Medulla oblongata (tissue), 1 donor: ENCODE results near the gene SASH3.

ENCODE experiments used
- DNase-seq: peaks from one replicate; pipeline ENCODE4 v3.0.0-alpha.2; 2015; ENCODE audit errors: extremely low spot score

The SASH3 gene

DNA sequence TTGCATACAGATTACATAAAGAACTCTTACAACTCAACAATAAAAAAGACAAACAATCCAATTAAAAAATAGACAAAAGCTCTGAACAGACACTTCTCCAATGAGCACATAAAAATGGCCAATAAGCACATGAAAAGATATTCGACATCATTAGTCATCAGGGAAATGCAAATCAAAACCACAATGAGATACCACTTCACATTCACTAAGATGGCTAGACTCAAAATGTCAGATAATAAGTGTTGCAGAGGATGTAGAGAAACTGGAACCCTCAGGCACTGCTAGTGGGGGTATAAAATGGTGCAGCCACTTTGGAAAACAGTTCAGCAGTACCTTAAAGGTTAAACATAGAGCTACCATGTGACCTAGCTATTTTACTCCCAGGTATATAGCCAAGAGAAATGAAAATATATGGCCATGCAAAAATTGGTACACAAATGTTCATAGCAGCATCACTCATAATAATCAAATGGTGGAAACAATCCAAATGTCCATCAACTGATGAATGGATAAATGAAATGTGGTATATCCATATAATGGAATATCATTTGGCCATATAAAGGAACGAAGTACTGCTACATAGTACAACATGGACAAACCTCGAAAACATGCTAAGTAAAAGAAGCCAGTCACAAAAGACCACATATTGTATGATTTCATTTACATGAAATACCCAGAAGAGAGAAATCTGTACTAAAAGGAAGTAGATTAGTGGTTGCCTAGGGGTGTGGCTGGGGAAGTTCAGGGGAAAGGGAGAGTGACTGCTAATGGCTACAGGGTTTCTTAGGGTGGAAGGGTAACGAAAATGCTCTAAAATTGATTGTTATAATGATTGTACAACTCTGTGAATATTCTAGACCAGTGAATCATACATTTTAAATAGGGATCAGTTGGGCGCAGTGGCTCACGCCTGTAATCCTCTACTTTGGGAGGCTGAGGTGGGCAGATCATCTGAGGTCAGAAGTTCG lies 29.4 kb downstream of the SASH3 start:
- DNase-seq: no peak

DNA sequence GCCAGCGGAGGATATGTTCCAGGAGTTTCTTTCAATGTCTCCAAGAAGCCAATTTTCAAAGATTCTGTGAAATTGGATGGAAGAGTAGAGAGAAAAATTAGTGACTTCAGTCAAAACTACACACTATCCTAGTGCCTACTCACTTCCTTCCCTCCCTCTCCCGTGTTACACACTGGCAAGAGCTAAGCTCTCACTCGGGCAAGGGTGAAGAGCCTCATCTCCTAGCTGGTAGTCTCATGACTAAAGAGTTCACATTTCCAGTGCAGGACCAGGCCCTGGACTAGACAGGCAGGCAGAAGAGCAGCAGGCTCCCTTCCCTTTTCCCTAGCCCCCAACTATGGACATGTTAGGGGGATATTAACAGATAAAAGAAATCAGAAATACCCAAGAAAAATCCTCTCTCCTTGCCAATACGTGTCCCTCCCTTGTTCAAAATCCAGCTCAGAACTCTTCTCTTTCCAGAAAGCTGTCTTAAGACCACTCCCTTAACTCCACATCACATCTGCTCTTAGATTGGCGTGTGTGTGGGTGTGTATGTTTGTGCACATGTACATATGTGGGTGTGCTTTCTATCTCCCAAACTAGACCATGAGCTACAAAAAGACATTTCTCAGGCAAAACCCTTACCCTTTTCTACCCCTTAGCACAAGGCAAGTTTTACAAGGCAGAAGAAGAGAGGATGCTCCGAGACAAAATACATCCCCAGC lies 34.1 kb downstream of the SASH3 start:
- DNase-seq: no peak

DNA sequence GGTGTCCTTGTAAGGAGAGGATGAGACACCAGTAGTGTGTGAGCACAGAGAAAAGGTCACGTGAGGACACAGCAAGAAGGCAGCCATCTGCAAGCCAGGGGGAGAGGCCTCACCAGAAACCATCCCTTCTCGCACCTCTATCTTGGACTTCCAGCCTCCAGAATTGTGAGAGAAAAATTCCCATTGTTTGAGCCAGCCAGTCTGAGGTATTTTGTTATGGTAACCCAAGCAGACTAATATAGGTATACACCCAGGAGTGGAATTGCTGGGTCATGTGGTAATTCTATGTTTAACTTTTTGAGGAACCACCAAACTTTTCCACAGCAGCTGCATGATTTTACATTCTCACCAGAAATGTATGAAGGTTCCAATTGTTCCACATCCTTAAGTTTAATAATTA lies 38.4 kb downstream of the SASH3 start:
- DNase-seq: no peak

DNA sequence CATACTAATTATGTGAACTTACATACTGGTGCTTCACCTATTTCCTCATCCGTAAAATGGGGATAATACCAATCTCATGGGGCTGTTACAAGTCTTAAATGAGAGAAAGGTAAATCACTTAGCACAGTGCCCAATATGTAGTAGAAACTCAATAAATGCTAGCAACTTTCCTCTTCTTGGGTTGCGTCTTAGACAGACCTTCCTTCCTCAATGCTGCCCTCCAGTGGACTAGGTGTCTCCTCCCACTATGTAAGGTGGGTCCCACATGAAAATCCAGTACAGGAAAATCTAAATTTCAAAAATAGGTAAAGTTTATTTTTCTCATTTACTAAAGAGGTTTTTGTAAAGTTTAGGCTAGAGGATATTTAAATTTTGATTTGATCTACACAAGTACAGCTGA lies 43.4 kb downstream of the SASH3 start:
- DNase-seq: peak; percentile 61

DNA sequence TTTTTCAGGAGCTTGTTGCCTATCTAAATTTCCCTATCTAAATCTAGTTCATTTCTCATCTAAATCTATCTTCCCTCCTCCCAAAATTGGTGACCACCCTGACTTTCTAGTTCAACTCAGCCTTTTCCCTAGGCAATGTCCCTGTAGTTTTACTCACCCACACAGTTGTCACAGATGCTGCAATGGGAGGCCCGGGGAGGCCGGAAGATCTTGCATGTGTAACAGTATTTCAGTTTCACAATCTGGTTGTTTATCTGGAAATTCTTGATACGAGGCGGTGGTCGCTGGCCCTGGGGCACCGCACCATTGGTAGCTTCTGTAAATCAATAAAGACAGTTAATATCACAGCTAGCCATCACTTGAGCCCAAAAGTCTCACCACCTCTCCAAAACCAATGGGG lies 43.8 kb downstream of the SASH3 start:
- no peak for DNase-seq

DNA sequence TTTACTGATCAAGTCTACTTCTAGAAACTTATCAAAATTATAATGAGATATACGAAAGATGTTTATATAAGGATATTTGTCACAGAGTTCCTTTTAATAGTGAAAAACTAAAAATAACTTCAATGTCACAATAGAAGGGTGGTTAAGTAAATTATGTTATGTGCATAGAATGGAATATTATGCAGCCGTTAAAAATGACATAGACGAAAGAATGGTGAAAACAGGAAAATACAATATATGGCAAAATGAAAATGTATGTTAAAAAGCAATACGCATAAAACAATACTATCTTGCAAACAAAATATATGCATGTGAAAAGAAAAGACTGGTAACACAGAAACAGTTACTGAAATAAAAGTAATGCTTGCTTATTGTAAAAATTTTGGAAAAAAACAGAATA lies 44.9 kb downstream of the SASH3 start:
- no peak for DNase-seq

DNA sequence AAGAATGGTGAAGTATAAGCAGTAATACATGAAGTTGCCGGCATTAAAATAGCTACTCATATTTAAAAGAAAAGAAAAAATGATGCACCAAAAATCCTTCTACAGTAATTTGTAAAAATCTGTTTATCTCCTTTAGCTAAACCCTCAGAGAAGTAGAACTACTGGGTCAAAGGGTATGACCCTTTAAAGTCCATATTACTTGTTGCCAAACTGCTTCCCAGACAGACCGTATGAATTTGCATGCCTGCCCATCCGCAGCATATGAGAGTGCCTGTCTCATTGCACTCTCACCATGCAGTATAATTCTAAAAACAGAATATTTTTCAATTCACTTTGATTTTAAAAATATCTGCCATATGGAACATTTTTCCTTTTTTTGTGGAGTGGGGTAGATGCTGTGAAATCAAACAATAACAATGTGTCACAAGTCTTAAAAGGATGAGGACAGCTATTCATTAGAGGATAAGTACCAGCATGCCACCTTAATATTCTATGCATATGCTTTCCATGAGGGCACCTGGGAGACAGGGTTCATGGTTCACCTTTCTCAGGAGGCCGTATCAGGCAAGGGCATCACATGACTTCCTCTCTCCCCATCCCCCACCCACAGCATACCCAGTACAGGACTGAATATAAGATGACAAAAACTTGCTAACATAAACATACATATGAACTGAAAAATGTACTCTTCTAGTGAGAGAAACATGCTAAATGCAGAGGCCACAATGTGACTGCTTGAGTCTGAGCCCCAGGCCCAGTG lies 46.2 kb downstream of the SASH3 start:
- DNase-seq: no peak

DNA sequence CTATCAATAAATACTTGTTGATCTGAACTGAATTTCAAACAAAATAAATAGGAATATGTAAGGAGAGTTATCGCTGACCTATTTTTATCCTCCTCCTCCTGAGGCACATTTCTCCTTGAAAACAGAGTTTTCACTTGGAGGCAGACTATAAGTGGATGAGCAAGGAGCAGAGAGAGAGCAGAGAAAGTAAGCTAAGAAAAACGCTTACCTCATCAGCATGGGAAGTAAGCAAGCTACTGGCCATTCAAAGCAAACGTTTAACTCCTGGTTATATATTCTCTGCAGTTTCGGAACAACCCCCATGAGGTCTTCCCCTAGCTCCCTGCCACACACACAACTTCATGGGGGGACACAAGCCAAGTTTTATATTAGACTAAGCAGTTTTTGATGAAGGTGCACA lies 50.7 kb downstream of the SASH3 start:
- no peak for DNase-seq

DNA sequence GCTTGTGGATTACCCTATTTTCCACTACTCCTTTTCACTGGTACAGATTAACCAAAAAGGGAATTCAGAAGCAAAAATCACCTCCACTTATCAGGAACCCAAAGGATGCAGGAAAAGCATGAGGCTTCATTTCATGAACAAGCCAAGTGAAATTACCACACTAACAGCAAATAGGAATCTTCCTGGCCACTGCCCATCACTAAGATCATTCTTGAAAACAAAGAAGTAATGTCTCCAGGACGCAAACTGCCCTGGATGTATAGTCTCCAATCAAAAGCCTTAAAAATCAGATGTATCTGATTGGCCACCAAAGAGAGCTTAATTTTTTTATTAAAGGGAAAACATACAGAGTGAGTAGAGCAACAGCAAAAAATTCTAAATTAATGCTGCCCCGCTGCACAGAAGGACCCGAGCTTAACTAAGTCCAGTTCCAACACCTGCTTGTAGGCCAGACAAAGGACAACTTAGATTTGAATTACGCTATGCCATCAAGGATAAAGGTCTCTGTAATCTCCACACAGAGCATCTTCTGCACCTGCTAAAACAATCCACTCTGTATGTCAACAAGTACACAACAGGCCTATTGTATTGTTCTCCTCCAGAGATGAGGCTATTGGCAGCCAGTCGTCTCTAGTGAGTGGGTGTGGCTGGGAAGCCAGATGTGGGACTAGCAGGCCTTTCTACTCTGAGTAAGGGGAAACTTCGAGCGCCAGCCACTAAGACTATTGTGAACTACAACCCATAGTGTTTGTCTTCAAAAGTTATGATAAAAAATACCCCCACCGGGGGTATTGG lies 51.5 kb downstream of the SASH3 start:
- peak; percentile 79 for DNase-seq

DNA sequence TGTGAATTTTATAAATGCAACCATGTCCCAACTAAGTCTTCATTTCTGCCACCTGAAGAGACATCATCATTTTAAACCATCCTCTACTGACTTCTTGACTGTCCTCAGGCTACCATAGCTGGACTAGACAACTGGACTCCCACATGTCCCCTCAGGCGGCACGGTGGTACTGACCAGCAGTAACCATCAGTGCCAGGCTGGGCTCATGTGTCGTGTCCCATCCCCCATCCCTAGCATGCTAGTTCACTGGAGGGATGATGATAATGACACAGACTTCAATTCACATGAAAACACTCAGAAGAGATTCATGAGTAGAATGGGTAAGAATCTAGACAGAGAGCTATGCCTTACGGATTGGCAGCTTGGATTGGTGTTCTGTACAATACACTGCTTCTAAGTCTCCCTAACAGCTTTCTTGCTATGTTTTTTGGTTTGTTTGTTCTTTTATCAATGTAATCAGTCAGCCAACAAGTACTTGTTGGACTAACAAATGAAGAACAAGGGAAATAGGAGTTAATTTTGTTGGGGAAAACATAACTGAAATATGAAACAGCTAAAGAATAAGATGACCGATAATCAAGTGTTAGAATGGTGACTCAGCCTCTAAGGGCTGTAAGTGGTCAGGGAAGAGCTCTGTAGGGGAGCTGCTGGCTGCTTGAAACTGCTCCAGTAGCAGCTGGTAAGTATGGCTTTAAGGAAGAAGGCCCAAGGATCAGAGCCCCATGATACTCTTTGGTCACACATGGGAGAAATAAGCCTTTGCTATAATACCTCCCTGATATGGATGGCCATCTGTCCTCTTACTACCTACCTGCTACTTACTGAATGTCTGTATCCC lies 53.6 kb downstream of the SASH3 start:
- DNase-seq: peak; percentile 37

DNA sequence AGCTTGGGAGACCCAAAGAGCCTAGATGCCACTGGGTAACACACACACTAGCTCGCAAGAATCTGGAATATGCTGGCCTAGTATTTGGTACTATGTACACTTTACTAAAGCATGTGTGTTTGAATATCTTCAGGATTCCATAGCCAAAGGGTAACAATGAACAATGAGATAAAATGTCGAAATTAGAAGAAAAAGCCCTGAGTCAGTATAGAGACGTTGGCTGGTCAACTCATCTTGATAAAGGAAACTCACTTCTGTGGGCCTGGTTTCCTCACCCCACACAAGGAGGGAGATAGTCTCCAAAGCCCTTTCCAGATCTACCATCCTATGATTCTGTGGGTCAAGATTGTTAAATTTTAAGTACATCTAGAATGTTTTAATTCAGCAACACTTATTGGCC lies 57.1 kb downstream of the SASH3 start:
- no peak for DNase-seq

DNA sequence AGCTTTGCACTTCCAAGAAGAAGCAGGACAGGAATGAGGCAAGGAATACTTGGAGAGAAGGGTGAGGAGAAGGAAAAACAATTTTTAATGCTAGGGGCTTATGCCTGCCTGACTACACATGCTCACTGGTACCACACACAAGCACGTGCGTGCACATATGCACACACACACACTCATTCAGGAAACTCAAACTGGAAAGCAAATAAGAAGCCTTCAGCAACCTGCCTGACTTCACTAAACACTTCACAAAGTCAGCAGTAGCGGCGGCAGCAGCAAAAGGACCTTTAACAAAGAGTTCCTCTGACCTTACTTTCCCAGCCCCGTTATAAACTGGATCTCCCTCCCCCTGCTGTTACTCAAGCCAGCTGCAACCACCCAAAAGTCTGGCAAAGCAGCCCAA lies 60.6 kb downstream of the SASH3 start:
- no peak for DNase-seq

DNA sequence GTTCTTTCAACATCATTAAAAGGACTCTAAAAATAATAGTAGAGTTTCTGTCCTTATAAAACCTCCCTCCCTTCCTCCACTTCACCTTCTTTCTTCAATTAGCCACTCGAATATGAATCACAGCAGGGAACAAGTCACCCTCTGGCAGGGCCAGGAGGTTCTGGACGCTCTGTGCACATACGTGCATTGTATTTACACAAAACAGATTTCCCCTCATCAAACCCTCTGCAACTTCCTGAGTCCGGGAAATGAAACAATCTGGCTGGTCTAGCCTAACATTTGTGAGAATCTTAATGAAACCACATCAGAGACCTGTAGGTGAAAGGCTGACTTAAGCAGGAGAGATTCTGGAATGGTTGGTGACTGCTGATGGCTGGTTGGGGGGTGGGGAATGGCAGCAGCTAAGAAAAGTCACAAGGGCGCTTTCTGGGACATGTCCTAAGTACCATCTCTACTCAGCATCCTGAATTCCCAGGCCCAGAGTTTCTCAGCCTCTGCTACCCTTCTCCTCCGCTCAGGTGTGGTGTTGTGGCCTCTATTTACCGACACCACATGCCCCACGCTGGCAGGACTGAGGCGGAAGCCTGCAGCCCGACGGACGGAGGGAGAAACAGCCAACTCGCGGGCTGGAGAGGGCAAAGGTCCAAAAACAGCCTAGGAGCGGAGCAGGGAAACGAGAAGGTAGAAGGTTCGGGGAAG lies 62.9 kb downstream of the SASH3 start:
- peak; percentile 17 for DNase-seq

DNA sequence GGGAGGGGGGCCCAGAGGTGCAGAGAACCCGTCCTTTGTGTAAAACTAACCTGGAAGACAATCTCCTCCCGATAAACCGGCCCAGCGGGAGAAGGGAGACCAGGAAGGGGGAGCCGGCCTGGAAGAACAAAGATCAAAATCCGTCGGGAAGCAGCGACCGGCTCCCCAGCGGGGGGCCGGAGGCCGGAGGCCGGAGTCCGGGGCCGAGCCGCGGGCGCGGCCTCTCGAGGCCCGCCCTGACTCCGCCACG lies 63.4 kb downstream of the SASH3 start:
- DNase-seq: no peak

DNA sequence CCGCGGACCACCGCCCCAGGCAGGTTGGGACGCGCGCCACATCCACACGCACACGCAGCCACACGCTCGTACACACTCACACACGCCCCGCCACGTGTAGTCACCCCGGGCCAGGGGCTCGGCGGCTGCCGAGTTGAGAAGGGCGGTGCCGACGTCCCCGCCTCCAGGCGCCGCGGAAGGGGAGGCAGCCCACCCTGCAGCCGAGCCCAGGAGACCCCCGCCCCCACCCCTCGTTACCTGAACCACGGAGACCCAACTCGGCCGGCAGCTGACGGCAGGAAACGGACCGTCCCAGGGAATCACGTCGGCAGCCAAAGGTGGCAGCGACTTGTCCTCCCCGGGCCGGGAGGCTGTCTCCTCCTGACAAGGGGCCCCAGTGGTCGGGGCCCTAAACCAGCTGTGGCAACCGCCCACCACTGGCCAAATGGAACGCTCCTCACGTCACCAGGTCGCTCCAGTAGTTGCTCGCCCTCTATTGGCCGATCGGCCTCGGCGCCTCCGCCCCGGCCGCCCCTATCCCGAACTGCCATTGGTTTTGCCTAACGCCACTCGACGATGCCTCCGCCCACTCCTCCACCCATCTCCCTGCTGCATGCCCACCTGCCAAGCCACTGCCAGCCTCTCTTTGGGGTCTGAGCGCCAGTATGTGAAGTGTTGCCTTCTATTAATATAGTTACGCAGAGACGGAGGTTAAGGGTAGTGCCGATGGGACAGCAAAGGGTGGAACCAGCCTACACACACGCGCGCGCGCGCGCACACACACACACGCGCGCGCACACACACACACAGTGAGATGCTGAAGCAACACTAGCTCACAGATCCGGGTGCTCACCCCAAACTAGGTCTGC lies 63.9 kb downstream of the SASH3 start, which contains the start of gene ZDHHC9:
TSS of gene ZDHHC9 (minus strand) at position 428 of the 848 bp plus-strand sequence. CDS start 1,941 bp downstream, outside the sequence.
- DNase-seq: peak; percentile 90
